ENCODE data around the gene SPATA31C1.
A peak's percentile ranks its signal among the peaks of the same experiment; 100 is the strongest.
"Not testable (repeated sequence)": the region's sequence is repeated elsewhere in the genome, so short reads cannot be mapped to it uniquely, and the experiment has no call there.

The SPATA31C1 gene

DNA sequence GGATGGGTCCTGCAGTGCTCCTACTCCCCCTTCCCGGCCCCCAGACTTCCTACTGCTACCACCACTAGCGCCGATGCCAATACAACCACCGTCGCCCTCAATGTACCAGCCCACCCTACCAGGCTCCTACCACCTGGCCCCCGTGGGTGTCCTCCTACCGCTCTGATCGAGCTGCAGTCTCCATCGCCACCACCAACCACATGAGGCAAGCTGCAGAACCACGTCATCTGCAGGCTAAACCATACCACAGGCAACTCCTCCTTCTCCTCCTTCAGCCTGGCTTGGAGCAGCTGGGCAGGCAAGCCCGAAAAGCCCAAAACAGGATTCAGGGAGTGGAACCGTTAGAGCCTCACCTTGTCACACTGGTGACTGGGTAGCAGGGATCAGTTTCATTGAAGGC lies 19.6 kb downstream of the SPATA31C1 start:
- not testable (repeated sequence) for DNase-seq (ENCODE audit: low spot score); FAIRE-seq

DNA sequence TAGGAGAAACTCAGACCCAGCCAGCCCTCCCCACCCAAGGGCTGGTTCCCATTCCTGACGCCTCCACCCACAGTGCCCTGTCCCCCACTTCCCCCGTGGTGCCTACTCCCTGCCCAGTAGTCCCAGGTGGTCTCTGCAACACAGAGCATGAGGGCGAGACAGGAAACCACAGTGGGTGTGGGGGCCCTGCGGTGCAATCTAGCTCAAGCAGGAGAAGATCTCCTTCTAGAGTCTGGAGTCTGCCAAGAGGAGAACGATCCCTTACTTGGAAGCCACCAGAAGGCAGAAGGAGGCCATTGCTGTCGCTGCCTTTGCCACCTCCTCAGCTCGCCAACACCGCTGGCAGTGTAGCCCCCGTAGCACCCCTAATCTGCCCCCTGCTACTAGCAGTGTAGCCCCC lies 20.2 kb downstream of the SPATA31C1 start:
- not testable (repeated sequence) for FAIRE-seq

DNA sequence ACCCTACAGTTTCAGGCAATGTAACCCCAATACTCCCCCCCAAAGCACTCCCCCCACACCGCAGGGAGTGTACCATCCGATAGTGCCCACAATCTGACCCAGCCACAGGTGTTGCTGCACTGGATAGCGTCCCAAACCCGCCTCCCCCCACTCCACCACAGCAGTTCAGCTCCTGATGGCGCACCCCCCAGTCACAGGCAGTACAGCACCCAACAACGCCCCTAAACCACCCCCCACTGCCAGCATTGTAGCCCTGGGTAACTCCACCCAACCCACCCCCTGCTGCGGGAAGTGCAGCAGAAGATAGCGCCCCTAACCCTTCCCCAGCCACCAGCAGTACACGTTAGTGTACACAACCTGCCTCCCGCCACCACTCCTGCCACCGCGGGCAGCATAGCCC lies 20.6 kb downstream of the SPATA31C1 start:
- not testable (repeated sequence) for FAIRE-seq; DNase-seq (ENCODE audit: low spot score)

More for the DNA sequence above, 20.2 kb downstream of the SPATA31C1 start:
- DNase-seq (ENCODE audit: low spot score), result not testable (repeated sequence)

DNA sequence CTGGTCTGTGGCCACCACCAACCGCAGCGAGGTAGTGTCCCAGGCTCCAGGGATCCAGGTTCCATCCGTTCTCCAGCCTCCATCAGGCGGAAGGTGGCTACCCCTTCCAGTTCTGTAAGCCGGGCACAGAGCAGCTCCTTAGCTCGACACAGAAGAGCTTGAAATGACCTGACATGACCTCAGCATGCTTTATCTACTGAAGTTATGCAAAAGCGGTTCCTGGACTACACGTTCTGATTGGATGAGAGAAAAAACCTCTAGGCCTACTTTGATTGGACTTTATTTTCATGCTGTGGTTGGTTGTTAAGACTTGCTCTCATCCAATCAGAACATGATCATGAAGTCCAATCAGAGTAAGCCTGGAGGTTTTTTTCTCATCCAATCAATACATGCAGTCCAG lies 21.3 kb downstream of the SPATA31C1 start:
- FAIRE-seq, result not testable (repeated sequence)

DNA sequence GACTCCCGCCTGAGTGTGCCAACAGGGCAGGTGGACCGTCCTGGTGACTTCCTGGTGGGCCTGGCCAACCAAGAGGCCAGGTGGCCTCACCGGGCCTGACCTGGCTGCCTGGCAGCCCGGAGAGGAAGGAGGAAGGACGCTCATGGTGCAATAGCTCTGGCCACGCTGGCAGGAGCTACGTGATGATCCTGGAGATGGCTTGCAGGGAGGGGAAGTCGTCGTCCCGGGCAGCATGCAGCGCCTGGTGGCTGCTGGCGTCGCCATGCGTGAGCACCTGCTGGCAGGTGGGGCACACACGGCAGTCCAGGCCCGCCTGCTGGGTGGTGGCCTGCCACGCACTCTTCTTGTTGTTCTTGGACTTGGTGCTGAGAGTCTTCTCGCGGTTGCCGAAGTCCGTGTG lies 26.3 kb downstream of the SPATA31C1 start:
- DNase-seq (ENCODE audit: low spot score), result no peak
- no peak for FAIRE-seq

More for the DNA sequence above, 21.3 kb downstream of the SPATA31C1 start:
- peak; percentile 29 for DNase-seq (ENCODE audit: low spot score)

DNA sequence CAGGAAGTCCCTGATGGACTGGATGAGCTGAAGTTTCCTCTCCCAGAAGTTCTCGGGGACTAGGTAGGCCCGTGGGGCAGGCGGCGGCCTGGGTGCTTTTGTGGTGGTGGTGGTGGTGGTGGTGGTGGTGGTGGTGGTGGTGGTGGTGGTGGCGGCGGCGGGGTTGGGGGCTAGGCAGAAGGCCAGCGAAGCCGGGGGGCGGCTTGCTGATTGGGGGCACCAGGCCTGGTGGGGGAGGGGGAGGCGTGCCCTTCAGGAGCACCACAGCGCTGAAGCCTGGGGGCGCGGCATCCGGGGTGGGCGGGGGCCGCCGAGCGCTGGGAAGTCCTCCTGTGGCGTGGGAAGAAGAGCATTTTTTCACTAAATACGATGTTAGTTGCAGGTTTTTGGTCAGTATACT lies 26.9 kb downstream of the SPATA31C1 start:
- DNase-seq (ENCODE audit: low spot score) (no peak), FAIRE-seq (no peak)

DNA sequence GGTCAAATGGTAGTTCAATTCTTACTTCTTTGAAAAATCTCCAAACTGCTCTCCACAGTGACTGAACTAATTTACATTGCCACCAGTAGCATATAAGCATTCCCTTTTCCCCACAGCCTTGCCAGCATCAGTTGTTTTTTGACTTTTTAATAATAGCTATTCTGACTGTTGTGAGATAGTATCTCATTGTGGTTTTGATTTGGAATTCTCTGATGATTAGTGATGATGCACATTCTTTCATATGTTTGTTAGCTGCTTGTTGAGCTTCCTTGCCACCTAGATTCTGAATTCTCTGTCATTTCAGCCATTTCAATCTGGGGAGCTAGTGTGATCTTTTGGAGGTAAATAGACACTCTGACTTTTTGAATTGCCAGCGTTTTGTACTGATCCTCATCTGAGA lies 32.5 kb downstream of the SPATA31C1 start:
- no peak for FAIRE-seq
- no peak for DNase-seq (ENCODE audit: low spot score)

DNA sequence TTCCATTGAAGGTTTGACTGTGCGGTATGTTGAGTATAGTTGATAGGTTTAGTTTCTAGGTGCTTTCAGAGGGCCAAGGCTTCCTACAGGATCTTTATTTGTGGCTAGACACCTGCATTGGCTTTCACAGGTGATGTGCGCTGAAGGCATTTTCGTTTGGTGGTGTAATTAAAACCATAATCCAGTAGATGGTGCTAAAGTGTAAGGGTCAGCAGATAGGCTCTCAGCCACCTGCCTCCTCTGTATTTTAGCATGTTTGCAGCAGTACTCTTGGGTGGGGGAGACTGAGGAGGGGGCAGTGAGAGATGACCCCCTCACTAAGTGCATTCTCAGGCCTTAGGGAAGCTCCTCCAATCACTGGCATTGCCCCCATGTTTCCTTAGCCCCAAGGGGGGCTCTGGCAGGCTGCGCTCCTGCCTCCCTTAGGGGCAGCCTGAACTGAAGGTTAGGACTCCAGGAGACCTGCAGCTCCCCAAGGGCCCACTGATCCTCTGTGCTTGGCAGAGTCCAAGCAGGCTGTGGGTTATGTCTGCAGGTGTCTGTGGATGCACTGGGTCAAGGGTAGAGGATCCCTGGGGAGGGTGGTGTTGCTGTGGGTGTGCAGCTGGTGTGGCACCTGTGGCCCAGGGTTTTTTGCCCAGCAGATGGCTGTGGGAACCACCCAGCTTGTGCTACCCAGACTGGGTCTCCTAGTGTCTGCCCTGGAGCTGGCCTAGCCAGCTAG lies 33.2 kb downstream of the SPATA31C1 start:
- peak; percentile 50 for DNase-seq (ENCODE audit: low spot score)
- no peak for FAIRE-seq

DNA sequence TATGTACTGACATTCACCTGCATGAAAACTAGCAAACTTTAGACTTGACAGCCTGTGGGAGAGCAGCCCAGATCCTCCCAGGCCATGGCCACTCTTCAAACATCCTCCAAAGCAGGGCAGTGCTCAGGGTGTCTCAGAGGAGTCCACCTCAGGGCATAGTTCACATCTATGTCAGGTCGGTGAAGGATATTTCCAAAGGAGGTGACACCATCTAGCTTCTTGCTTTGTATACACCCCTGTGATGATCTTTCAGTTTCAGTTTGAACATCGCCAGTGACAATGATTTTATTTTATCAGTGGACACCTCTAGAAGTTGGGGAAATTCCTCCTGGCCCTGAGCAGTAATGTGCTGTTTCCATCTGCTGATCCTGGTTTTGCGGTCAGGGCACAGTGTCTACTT lies 36.5 kb downstream of the SPATA31C1 start:
- DNase-seq (ENCODE audit: low spot score) (no peak), FAIRE-seq (no peak)

DNA sequence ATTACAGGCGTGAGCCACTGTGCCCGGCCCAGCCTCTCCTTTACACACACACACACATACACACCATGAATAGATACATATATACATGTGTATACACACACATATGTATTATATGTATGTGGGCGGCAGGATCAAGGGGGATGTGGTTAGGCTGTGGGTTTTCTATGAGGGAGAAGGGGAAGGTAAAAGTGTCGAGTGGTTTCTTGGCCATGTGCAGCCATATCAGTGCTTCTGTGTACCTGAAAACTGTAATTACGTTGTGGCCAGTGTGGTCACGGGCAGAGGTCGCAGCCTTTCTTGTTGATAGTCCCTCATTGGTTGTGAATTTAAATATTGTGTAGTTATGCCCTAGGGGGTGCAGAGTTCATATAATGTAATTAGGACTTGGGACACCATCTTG lies 40.1 kb downstream of the SPATA31C1 start:
- DNase-seq (ENCODE audit: low spot score) (no peak), FAIRE-seq (no peak)

DNA sequence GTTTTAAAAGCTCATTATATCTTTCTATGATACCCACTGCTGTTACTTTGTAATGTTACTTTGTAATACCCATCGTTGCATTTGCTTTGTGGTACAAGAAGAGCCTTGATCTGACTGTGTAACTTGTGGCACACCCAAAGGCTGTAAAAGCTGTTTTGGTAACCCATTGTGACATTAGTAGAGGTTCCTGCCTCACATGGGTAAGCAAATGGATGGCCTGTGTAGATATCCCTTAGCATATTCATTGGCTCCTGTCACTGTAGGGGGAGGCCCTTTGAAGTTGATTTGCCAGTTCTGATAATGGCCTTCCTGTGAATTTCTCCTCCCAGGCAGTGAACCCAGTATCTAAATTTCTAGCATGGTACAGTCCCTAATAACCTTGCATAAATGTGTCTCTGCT lies 40.8 kb downstream of the SPATA31C1 start:
- no peak for FAIRE-seq

DNA sequence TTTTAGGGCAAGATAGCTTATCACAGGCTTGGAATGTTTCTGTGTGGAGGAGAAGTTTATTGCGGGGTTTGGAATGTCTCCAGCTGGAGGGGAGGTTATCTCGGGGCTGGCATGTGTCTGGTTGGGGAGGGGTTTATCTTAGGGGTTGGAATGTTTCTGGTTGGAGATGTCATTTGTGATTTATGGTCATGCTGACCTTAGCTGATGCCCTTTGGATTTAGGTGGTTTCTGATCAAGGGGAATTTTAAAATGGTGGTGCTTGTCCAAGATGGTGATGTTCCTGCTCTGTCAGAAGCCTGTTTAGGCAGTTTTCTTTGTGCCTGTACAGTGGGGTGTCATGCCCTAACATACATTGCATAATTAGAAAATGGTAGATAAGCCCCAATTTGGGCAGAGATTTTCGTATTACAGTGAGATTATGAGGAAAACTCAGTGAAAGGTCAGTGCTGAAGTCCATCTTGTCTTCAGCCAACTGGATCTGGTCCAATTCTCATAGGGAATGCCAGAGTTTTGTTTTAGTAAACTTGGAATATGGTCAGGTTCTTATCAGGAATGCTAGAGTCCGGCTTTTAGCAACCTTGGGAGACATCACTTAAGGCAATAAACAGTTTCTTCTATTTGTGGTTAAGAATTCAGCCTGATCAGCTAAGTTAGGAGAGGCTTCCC lies 42.3 kb downstream of the SPATA31C1 start:
- FAIRE-seq (no peak), DNase-seq (ENCODE audit: low spot score) (no peak)

More for the DNA sequence above, 40.8 kb downstream of the SPATA31C1 start:
- no peak for DNase-seq (ENCODE audit: low spot score)

DNA sequence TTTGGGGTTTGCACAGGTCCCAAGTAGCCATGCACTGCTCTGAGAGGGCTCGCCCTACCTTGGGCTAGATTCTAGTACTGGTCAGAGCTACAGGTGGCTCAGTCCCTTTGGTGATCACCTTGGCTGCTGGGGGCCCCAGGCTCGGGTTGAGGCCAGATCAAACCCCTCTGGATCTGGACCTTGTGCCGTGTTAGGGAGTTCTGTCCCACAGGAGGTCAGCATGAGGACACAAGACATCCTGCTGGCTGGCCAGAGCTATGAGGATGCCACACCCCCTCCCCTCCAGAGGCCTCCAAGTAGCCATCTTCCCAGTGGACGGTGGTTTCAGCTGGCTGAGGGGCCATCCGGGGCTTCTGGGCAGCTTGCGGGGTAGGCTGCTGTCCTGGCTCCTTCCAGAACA lies 46.0 kb downstream of the SPATA31C1 start:
- FAIRE-seq, result no peak
- no peak for DNase-seq (ENCODE audit: low spot score)

DNA sequence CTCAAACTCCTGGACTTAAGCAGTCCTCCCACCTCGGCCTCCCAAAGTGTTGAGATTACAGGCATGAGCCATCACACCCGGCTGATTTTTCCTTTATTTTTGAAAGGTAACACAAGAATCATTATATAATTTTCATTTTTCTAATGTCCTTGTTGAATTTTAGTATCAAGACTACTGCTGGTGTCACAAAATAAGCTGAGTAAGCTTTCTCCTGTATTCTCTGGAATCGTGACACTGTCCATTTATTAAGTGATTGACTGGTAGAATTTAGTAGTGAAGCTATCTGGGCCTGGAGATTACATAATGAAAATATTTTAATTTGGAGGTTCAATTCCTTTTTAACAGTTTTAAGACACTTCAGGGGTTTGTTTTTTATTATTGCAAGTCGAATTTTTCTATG lies 47.1 kb downstream of the SPATA31C1 start:
- DNase-seq (ENCODE audit: low spot score) (no peak), FAIRE-seq (no peak)

DNA sequence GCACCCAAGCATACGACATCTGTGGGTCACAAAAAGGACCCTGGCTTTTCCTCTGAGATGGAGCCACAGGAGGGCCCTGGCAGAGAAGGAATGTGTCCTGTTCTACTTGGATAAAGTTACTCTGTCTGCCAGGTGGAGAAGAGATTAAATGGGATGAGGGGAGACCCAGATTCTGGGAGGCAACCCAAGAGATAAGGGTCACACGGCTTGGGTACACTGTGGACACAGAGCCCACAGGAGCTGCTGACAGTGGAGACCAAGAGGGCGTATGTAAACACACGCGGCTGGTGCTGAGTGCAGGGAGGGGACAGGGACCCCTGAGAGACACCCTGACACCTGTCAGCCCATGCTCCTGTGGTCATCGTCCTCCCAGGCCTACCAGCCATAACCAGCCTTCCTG lies 50.4 kb downstream of the SPATA31C1 start:
- DNase-seq (ENCODE audit: low spot score), result no peak
- no peak for FAIRE-seq

DNA sequence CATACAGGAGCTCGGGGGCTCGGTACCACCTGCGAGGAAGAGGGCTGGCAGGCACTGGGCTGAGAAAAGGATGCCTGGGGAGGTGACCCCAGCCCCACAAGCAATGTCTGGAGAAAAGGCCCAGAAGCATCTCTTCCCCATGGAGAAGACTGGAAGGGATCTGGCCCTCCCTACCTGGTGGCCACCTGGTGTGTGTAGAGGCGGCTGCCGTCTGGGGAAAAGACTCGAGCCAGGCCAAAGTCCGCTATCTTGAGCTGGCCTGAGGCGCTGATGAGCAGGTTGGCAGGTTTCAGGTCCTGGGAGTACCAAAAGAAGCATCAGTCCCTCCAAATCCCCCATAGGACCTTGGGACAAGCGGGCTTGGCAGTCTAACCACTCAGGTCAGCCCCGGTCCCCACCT lies 52.8 kb downstream of the SPATA31C1 start:
- no peak for DNase-seq (ENCODE audit: low spot score)
- no peak for FAIRE-seq

DNA sequence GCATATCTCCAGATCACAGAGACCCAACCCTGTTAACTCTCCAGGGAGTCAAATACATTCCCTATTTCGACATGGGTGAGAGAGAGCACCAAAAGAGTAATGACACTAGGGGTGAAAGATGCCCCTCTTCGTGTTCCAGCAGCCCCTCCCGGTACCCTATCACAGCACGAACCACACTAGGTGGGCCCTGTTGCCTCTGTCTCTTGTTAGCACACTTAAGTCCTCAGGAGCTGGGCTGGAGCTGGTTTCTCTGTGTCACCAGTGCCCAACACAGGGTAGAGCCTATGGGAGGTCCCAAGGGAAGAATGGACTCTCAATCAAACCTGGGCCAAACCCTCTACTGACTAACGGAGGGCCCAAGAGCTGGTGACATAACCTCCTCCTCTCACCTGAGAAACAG lies 55.4 kb downstream of the SPATA31C1 start:
- FAIRE-seq, result no peak
- no peak for DNase-seq (ENCODE audit: low spot score)
